Neural cell (in vitro differentiated cells): ENCODE data around the gene OR1M1.
"Not testable (repeated sequence)": the region's sequence is repeated elsewhere in the genome, so short reads cannot be mapped to it uniquely, and the experiment has no call there.

ENCODE experiments used
- CTCF ChIP-seq: fragments of 450-650 bp; IDR thresholded peaks from 2 replicates; pipeline ENCODE4 v1.5.1; 2014; ENCODE audit warnings: antibody characterized with exemption, mild to moderate bottlenecking, moderate library complexity; ENCODE audit not compliant: poor library complexity, severe bottlenecking
- EP300 ChIP-seq: fragments of 450-650 bp; conservative IDR thresholded peaks from 2 replicates; pipeline ENCODE4 v1.6.1; 2014; ENCODE audit warnings: antibody characterized with exemption, mild to moderate bottlenecking, moderate library complexity; ENCODE audit not compliant: poor library complexity, severe bottlenecking
- EZH2 ChIP-seq: fragments of 200-600, 300-800 bp; shearing (Covaris generic), sonication (generic); IDR thresholded peaks from 2 replicates; pipeline ENCODE4 v1.6.1; 2014; ENCODE audit warnings: antibody characterized with exemption, low read length, borderline replicate concordance, mild to moderate bottlenecking; ENCODE audit not compliant: insufficient read depth, poor library complexity, severe bottlenecking
- POLR2AphosphoS5 ChIP-seq: IDR thresholded peaks from 2 replicates; pipeline ENCODE4 v1.6.1; 2012
- RAD21 ChIP-seq: fragments of 450-650 bp; conservative IDR thresholded peaks from 2 replicates; pipeline ENCODE4 v1.6.1; 2014; ENCODE audit warnings: antibody characterized with exemption, mild to moderate bottlenecking, moderate library complexity
- REST ChIP-seq: IDR thresholded peaks from 2 replicates; pipeline ENCODE4 v1.6.1; 2012; ENCODE audit warnings: borderline replicate concordance
- TAF1 ChIP-seq: IDR thresholded peaks from 2 replicates; pipeline ENCODE4 v1.6.1; 2012; ENCODE audit warnings: low read depth

DNA sequence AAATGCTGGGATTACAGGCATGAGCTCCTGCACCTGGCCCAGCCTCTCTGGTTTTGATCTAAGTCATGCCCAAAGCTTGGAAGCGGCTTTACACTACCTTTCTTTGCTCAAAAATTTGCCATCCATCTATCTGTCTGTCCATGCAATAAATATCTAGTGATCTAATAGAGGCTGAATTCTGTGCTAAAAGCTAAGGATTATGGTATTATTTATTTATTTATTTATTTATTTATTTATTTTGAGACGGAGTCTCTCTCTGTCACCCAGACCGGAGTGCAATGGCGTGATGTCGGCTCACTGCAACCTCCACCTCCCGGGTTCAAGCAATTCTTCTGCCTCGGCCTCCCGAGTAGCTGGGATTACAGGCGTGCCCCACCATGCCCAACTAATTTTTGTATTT is 30.7 kb upstream of the OR1M1 start:
- not testable (repeated sequence) for TF ChIP-seq EZH2, CTCF, EP300, REST, RAD21, TAF1, POLR2AphosphoS5
